HL-60 (cell line): ENCODE results near the gene CD300LG.

Experiments used
- DNase-seq, 2 experiments: peaks; one replicate each; pipeline ENCODE4 v3.0.0-alpha.2; 2010 to 2020; ENCODE audit warnings: low read depth in 1 of 2, low spot score in 1 of 2
- H3K27ac ChIP-seq: fragments of 250-450 bp; sonication (Bioruptor Pico); replicated peaks from 2 replicates; pipeline ENCODE4 v1.5.1; 2020; ENCODE audit warnings: mild to moderate bottlenecking, moderate library complexity
- H3K27me3 ChIP-seq: fragments of 250-450 bp; sonication (Bioruptor Pico); 2 replicates; pipeline ENCODE4 v1.5.1; 2021; ENCODE audit warnings: mild to moderate bottlenecking, moderate library complexity; ENCODE audit not compliant: insufficient read depth, poor library complexity, severe bottlenecking
- H3K4me3 ChIP-seq: replicated peaks from 2 replicates; pipeline ENCODE4 v1.5.1; 2011; ENCODE audit warnings: mild to moderate bottlenecking, control low read depth, low read length; ENCODE audit not compliant: insufficient read depth
- CTCF ChIP-seq: IDR thresholded peaks from one replicate; pipeline ENCODE4 v1.5.1; 2011; ENCODE audit warnings: low read length, control low read depth, inconsistent platforms; ENCODE audit not compliant: insufficient read depth
- GABPA ChIP-seq: IDR thresholded peaks from 2 replicates; pipeline ENCODE4 v1.6.1; 2012; ENCODE audit warnings: low read depth
- POLR2AphosphoS5 ChIP-seq: IDR thresholded peaks from 2 replicates; pipeline ENCODE4 v1.6.1; 2012; ENCODE audit warnings: low read depth
- REST ChIP-seq: IDR thresholded peaks from 2 replicates; pipeline ENCODE4 v1.6.1; 2012; ENCODE audit warnings: low read depth; ENCODE audit not compliant: insufficient replicate concordance
- SPI1 ChIP-seq: IDR thresholded peaks from 2 replicates; pipeline ENCODE4 v1.6.1; 2012; ENCODE audit warnings: low read depth, mild to moderate bottlenecking, borderline replicate concordance

Gene CD300LG

GRCh38 chr17:43877451-43878155 is 30.6 kb downstream of the CD300LG start:
- H3K4me3 ChIP-seq = no peak overlapping the region
- H3K27ac ChIP-seq = no peak overlapping the region
- TF ChIP-seq GABPA = no peak
- no peak for TF ChIP-seq POLR2AphosphoS5
- no peak for TF ChIP-seq CTCF
- no peak for TF ChIP-seq REST
- no peak for TF ChIP-seq SPI1
- no peak for DNase-seq
- H3K27me3 ChIP-seq = peaks cover 5% of the 10 kb centered on the region

GRCh38 chr17:43878260-43879175 is 31.5 kb downstream of the CD300LG start:
- H3K27ac ChIP-seq = no peak overlapping the region
- H3K27me3 ChIP-seq = peaks cover 3% of the 10 kb centered on the region
- no peak overlapping the region for H3K4me3 ChIP-seq
- TF ChIP-seq SPI1 (no peak), CTCF (peak; percentile 97)
- DNase-seq = peak; percentile 46 to 53

- H3K27me3 ChIP-seq = peaks cover 2% of the 10 kb centered on the region
- no peak overlapping the region for H3K27ac ChIP-seq
- TF ChIP-seq SPI1 (no peak), REST (no peak), GABPA (no peak), CTCF (no peak), POLR2AphosphoS5 (no peak)
- no peak overlapping the region for H3K4me3 ChIP-seq
- DNase-seq = no peak
Observed at GRCh38 chr17:43879723-43880419, 32.9 kb downstream of the CD300LG start.
